B cell (primary cell): ENCODE data around the gene PPTC7.
"Not testable (repeated sequence)": the region's sequence is repeated elsewhere in the genome, so short reads cannot be mapped to it uniquely, and the experiment has no call there.

Source experiments
- EZH2 ChIP-seq: IDR thresholded peaks from 2 replicates; pipeline ENCODE4 v1.6.1; 2012; ENCODE audit warnings: borderline replicate concordance, low read depth, mild to moderate bottlenecking, moderate library complexity, low read length; ENCODE audit not compliant: insufficient read depth, poor library complexity, severe bottlenecking
- TF ChIP-seq, protein P1 (sequence below): fragments of 200-600 bp; IDR thresholded peaks from one replicate; pipeline ENCODE4 v1.8.0; 2022; ENCODE audit warnings: antibody characterized with exemption, mild to moderate bottlenecking

DNA sequence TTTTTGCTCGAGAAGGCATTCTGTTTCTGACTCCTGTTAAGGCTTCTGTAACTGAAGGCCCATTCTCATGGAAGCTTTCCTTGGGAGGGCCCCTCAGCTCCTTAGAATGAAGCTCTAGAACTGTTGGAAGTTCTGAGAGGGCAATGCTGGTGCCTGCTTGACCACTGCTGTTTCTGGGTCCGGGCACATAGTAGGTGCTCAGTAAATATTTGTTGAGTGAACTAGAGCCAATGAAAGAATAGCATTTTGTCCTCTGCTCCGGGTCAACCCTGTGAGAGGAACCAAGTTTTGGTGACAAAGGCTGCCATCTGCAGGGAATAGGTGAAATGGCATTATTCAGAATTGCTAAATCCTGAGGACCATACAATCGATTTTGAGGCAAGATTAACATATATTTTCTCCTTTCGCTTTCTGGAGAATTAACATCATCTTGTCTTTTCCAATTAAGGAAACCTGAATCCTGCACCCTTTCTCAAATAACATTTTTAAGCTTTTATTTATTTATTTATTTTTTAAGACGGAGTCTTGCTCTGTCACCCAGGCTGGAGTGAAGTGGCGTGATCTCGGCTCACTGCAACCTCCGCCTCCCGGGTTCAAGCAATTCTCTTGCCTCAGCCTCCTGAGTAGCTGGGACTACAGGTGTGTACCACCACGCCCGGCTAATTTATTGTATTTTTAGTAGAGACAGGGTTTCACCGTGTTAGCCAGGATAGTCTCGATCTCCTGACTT, 19.1 kb upstream of the PPTC7 start:
- TF ChIP-seq, protein P1, sequence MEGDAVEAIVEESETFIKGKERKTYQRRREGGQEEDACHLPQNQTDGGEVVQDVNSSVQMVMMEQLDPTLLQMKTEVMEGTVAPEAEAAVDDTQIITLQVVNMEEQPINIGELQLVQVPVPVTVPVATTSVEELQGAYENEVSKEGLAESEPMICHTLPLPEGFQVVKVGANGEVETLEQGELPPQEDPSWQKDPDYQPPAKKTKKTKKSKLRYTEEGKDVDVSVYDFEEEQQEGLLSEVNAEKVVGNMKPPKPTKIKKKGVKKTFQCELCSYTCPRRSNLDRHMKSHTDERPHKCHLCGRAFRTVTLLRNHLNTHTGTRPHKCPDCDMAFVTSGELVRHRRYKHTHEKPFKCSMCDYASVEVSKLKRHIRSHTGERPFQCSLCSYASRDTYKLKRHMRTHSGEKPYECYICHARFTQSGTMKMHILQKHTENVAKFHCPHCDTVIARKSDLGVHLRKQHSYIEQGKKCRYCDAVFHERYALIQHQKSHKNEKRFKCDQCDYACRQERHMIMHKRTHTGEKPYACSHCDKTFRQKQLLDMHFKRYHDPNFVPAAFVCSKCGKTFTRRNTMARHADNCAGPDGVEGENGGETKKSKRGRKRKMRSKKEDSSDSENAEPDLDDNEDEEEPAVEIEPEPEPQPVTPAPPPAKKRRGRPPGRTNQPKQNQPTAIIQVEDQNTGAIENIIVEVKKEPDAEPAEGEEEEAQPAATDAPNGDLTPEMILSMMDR, result peak; percentile 85
- not testable (repeated sequence) for TF ChIP-seq EZH2
